Body of pancreas (tissue), 4 donors: Measurements from ENCODE around the gene PTPN14.

ENCODE experiments used
- CTCF ChIP-seq, 7 experiments: fragments of 450-650 bp in 4 of 7; fragments of 200-600 bp in 3 of 7; sonication (generic) in 3 of 7; IDR thresholded peaks; one replicate each; pipeline ENCODE4 v1.5.1; 2016 to 2019; ENCODE audit warnings: antibody characterized with exemption in 7 of 7
- POLR2A ChIP-seq, 3 donors: fragments of 450-650 bp; IDR thresholded peaks; one replicate each; pipeline ENCODE4 v1.6.1; 2016; ENCODE audit warnings: antibody characterized with exemption in 3 of 3, mild to moderate bottlenecking in 2 of 3

GRCh38 chr1:214496126-214496525, 55.3 kb downstream of the PTPN14 start:
- no peak for TF ChIP-seq CTCF (IDR thresholded peaks at IDR 0.05)
- no peak for TF ChIP-seq POLR2A (IDR thresholded peaks at IDR 0.05)
